SU-DHL-6 (cell line): ENCODE measurements around the gene WARS2.

Source experiments
- EZH2phosphoT487 ChIP-seq: fragments of 200-600 bp; sonication (generic), shearing (Covaris generic); conservative IDR thresholded peaks from 2 replicates; pipeline ENCODE4 v1.6.1; 2018; ENCODE audit warnings: mild to moderate bottlenecking, antibody characterized with exemption, low read length, moderate library complexity, mixed read lengths
- TF ChIP-seq, protein P1 (sequence below): fragments of 200-600 bp; sonication (generic); IDR thresholded peaks from one replicate; pipeline ENCODE4 v1.5.1; 2017; ENCODE audit warnings: antibody characterized with exemption, mild to moderate bottlenecking, low read length, moderate library complexity; ENCODE audit not compliant: insufficient read depth, poor library complexity, severe bottlenecking

DNA sequence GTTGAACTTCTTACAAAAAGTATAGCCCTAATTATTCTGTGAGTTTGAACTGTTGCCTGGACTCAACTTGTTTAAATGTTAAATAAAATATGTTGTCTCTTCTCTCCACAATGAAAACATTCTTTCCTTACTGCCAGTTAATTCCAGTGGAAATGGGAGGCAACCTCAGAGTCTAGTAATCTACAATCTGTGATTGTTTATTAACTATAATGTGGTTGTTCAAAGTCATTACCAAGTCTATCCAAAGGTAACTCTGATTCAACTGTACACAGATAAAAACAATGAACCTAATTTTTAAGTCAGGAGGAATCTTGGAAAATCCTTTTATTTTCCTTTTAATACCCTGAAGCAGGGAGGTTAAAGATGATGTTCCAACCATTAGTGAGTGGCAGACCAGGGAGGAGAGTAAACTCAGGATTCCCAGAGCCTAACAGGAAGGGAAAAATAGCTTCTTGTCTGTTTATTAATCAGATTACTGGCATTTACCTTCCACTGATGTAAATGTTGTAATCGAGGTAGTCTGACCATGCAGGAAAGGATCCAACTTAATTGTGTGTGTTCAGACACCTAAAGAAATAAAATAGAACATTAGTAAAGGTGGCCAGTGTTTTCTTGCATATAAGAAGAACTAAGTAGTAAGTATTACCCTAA, 95.2 kb downstream of the WARS2 start:
- TF ChIP-seq, protein P1, sequence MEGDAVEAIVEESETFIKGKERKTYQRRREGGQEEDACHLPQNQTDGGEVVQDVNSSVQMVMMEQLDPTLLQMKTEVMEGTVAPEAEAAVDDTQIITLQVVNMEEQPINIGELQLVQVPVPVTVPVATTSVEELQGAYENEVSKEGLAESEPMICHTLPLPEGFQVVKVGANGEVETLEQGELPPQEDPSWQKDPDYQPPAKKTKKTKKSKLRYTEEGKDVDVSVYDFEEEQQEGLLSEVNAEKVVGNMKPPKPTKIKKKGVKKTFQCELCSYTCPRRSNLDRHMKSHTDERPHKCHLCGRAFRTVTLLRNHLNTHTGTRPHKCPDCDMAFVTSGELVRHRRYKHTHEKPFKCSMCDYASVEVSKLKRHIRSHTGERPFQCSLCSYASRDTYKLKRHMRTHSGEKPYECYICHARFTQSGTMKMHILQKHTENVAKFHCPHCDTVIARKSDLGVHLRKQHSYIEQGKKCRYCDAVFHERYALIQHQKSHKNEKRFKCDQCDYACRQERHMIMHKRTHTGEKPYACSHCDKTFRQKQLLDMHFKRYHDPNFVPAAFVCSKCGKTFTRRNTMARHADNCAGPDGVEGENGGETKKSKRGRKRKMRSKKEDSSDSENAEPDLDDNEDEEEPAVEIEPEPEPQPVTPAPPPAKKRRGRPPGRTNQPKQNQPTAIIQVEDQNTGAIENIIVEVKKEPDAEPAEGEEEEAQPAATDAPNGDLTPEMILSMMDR, result no peak
- no peak for TF ChIP-seq EZH2phosphoT487
